ENCODE data around the gene LPXN. TPM values are rescaled to one million over a fixed set of nuclear protein-coding genes. Genes with fewer than 3 reads are reported as not detected.
"Not testable (repeated sequence)": the region's sequence is repeated elsewhere in the genome, so short reads cannot be mapped to it uniquely, and the experiment has no call there.

The LPXN gene
- total RNA-seq, 2 donors from 2014 or later: 14.8 to 17.1 TPM

GRCh38 chr11:58577555-58578135 lies 2.0 kb upstream of the LPXN start:
- H3K36me3 ChIP-seq: no peaks in the 10 kb centered on the region
- peaks cover 55 to 72% of the 10 kb centered on the region in 2 donors for H3K4me1 ChIP-seq (ENCODE audit: control insufficient read depth in 1 of 2, low read depth in 2 of 2)
- TF ChIP-seq CTCF (IDR thresholded peaks at IDR 0.05): no peak
- ATAC-seq (ENCODE audit: insufficient number of reproducible peaks, low FRiP score, low read depth): no peak
- no peaks in the 10 kb centered on the region for H3K9me3 ChIP-seq
- H3K4me3 ChIP-seq: peak overlapping the region; percentile 84
- peak overlapping the region; percentile 100 for H3K27ac ChIP-seq
- H3K27me3 ChIP-seq (replicated peaks; ENCODE audit: insufficient read depth): no peaks in the 10 kb centered on the region
- peak; percentile 29 for DNase-seq (ENCODE audit: low spot score)

- no peaks in the 10 kb centered on the region for H3K9me3 ChIP-seq
- H3K27me3 ChIP-seq (replicated peaks; ENCODE audit: insufficient read depth): no peaks in the 10 kb centered on the region
- H3K4me1 ChIP-seq (ENCODE audit: control insufficient read depth in 1 of 2, low read depth in 2 of 2): peaks cover 56 to 71% of the 10 kb centered on the region in 2 donors
- H3K36me3 ChIP-seq: no peaks in the 10 kb centered on the region
- peak overlapping the region; percentile 100 for H3K27ac ChIP-seq
- no peak for TF ChIP-seq CTCF (IDR thresholded peaks at IDR 0.05)
- DNase-seq (ENCODE audit: low spot score): no peak
- peak overlapping the region; percentile 84 for H3K4me3 ChIP-seq
- no peak for ATAC-seq (ENCODE audit: insufficient number of reproducible peaks, low FRiP score, low read depth)
These were observed 1.3 kb upstream of the LPXN start for GRCh38 chr11:58576887-58577471.

- Histone ChIP-seq H3K9me3 (no peaks in the 10 kb centered on the region), H3K27ac (peak overlapping the region; percentile 100), H3K27me3 (replicated peaks; ENCODE audit: insufficient read depth) (no peaks in the 10 kb centered on the region), H3K36me3 (no peaks in the 10 kb centered on the region), H3K4me3 (peak overlapping the region; percentile 56), H3K4me1 (ENCODE audit: control insufficient read depth in 1 of 2, low read depth in 2 of 2) (peaks cover 40 to 55% of the 10 kb centered on the region in 2 donors)
- DNase-seq (ENCODE audit: low spot score): no peak
- no peak for ATAC-seq (ENCODE audit: insufficient number of reproducible peaks, low FRiP score, low read depth)
- TF ChIP-seq CTCF (IDR thresholded peaks at IDR 0.05): no peak
These were observed 775 bp downstream of the LPXN start for GRCh38 chr11:58574881-58575280.

- TF ChIP-seq CTCF (IDR thresholded peaks at IDR 0.05): no peak
- peak; percentile 40 for DNase-seq (ENCODE audit: low spot score)
- no peaks in the 10 kb centered on the region for H3K36me3 ChIP-seq
- peak overlapping the region; percentile 100 for H3K27ac ChIP-seq
- H3K4me1 ChIP-seq (ENCODE audit: control insufficient read depth in 1 of 2, low read depth in 2 of 2): peaks cover 40 to 55% of the 10 kb centered on the region in 2 donors
- peak overlapping the region; percentile 56 for H3K4me3 ChIP-seq
- H3K9me3 ChIP-seq: no peaks in the 10 kb centered on the region
- ATAC-seq (ENCODE audit: insufficient number of reproducible peaks, low FRiP score, low read depth): peak; percentile 52
- H3K27me3 ChIP-seq (replicated peaks; ENCODE audit: insufficient read depth): no peaks in the 10 kb centered on the region
These were observed 2.1 kb downstream of the LPXN start for GRCh38 chr11:58573451-58574104.

GRCh38 chr11:58572906-58573305 lies 2.8 kb downstream of the LPXN start:
- peak overlapping the region; percentile 56 for H3K4me3 ChIP-seq
- not testable (repeated sequence) for ATAC-seq (ENCODE audit: insufficient number of reproducible peaks, low FRiP score, low read depth)
- H3K4me1 ChIP-seq (ENCODE audit: control insufficient read depth in 1 of 2, low read depth in 2 of 2): peaks cover 40 to 55% of the 10 kb centered on the region in 2 donors

More at GRCh38 chr11:58572906-58573305, 2.8 kb downstream of the LPXN start:
- not testable (repeated sequence) for H3K36me3 ChIP-seq; H3K9me3 ChIP-seq; H3K27me3 ChIP-seq (replicated peaks; ENCODE audit: insufficient read depth); DNase-seq (ENCODE audit: low spot score)
- peak overlapping the region; percentile 100 for H3K27ac ChIP-seq

All from thoracic aorta (tissue), 2 donors.